Erythroblast (primary cell): ENCODE measurements around the gene MOB3A.

Source experiments
- GATA1 ChIP-seq: IDR thresholded peaks from 2 replicates; pipeline ENCODE4 v1.6.1; 2011; ENCODE audit warnings: low read depth, mild to moderate bottlenecking, control low read depth, low read length, moderate library complexity
- POLR2A ChIP-seq: IDR thresholded peaks from 2 replicates; pipeline ENCODE4 v1.6.1; 2011; ENCODE audit warnings: mild to moderate bottlenecking, low read length

GRCh38 chr19:2079076-2079864 lies 16.9 kb downstream of the MOB3A start:
- TF ChIP-seq POLR2A (no peak), GATA1 (no peak)
